HG03342 (cell line): Measurements from ENCODE around the gene KCNQ1.

Experiments used
- ATAC-seq: cut with Tn5 transposase; IDR thresholded peaks from one replicate; pipeline ENCODE4 v1.9.1; 2021; ENCODE audit warnings: mild to moderate bottlenecking, moderate library complexity; ENCODE audit not compliant: unreplicated experiment

KCNQ1 gene

GRCh38 chr11:2797121-2797711 is 352.4 kb downstream of the KCNQ1 start:
- ATAC-seq: no peak

GRCh38 chr11:2797741-2798361 is 353.0 kb downstream of the KCNQ1 start:
- no peak for ATAC-seq

DNA sequence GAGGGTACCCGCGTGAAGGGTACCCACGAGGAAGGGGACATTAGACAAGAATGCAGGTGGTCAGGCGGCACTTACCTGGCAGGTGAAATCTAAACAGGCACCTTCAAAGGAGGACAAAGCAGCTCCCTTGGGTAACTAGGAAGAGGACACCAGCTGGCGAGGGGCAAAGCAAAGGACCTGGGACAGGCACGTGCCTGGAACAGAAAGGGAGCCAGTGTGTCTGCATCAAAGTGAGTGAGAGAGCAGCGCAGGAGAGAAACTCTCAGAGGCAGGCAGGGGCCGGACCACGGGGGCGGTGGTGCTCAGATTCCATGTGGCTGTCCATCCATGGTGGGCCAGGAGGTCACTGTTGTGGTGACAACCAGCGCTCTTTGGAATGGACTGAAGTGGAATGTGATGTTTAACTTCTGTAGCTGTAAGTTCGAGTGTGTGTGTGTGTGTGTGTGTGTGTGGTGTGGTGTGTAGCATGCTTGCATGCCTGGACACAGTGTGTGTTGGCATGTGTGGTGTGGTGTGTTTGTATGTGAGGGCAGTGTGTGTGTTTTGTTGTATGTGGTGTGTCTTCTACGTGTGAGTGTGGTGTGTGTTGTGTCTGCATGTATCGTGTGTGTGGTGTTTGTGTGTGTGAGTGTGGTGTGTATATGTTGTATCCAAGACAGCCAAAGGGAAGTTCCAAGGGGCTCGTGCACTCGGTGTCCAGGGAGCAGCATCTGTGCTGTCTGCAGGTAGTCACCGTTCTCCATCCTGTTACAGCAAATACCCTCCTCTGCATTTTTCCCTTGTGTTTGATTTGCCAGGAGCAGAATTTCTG is 354.3 kb downstream of the KCNQ1 start:
- no peak for ATAC-seq

GRCh38 chr11:2799881-2800654 is 355.3 kb downstream of the KCNQ1 start:
- no peak for ATAC-seq

GRCh38 chr11:2800655-2801531 is 356.1 kb downstream of the KCNQ1 start:
- no peak for ATAC-seq

DNA sequence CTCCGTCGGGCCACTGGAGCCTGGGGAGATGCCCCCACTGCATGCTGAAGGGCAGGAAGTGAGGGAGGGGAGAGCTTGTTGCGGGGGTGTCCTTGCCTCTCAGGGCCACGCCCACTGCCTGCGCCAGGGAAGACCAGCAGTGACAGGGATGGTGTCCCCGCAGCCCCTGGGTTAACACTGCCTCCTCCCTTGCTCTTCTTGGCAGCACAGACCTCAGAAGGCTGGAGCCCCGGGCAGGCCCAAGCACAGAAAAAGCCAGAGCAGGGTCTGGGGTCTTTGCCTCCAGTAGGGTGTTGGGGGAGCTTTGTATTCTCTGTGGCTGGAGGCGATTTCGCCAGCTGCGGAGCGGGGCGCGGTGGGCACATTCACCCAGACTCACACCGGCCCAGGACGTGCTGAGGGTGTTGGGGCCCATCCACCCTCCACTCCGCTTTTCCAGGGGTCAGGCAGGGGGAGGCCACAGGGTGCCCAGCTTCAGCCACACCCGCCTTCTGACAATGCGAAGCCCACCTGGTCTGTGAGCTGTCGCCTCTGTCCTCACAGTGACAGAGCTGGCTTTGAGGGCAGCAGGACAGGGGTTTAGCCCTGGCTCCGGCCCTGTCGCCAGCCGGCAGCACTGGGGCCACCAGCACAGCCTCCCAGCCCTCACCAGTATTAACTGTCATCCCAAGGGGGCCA is 357.0 kb downstream of the KCNQ1 start:
- no peak for ATAC-seq

GRCh38 chr11:2802389-2803185 is 357.8 kb downstream of the KCNQ1 start:
- ATAC-seq: no peak

DNA sequence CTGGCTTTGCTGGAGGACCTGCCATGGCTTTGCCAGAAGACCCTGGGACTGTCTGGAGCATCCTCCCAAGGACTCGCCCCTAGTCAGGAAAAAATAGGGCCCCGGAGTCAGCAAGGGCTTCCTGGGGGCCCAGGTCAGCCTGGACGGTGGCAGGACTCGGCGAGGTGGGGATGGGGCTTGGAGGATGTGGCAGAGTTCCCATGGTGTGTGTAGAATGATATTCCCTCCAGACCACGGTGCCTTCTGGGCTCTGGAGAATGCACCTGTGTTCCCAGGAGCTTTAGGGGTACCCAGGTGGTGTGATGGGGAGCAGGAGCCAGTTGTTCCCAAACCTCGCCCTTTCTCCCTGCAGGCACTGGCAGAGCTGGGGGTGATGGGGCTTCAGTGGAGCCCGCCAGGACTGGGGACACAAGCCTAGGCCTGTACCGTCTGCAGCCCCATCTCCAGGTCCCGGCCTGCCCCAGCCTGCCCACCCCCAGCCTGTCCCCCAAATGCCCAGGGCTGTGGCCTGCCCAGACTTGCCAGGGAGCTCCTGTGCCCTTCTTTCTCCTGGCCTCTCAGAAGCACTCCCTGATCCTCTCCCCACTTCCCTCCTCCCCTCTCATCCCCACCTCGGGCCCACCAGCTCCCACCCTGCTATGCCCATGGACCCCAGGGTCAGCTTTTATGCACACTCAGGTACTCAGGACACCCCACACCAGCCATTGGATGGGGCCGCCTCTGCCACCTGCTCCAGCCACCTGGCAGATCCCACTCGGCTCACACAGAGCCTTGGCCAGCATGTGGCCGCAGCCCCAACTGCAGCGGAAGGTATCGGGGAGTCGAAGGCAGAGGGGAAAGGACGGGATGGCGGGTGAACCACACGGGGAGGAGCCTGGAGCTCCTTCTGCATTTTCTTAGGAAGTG is 358.6 kb downstream of the KCNQ1 start:
- ATAC-seq: no peak

- ATAC-seq: no peak
Observed at GRCh38 chr11:2804189-2804588, 359.4 kb downstream of the KCNQ1 start.

DNA sequence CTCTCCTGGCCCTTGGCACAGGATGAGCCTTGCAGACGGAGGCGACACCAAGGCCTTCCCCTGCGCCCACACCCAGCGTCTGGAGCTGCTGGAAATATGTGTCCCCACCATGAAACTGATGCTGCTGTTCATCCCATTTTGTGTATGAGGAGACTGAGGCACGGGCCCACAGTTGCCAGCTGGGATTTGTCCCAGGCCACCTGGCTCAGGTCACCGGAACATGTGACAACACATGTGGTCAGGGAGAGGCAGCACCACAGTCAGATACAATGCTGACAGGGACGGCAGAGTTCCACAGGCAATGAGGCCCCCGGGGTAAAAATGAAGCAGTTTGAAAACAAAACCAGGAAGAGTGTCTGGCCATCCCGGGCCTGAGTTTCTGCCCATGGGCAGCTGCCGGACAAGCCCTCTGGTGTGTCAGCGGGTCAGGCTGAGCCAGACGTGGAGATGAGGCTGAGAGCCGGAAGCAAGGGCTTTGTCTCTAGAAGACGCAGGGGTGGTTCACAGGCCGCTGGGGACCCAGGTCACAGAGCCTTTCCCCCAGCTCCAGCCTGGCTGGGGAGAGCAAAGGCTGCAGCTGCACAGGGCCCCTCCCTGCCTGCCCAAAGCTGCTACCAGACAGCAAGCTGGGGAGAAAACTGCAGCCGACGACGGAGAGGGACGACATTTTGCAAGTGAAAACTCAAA is 360.0 kb downstream of the KCNQ1 start:
- no peak for ATAC-seq

DNA sequence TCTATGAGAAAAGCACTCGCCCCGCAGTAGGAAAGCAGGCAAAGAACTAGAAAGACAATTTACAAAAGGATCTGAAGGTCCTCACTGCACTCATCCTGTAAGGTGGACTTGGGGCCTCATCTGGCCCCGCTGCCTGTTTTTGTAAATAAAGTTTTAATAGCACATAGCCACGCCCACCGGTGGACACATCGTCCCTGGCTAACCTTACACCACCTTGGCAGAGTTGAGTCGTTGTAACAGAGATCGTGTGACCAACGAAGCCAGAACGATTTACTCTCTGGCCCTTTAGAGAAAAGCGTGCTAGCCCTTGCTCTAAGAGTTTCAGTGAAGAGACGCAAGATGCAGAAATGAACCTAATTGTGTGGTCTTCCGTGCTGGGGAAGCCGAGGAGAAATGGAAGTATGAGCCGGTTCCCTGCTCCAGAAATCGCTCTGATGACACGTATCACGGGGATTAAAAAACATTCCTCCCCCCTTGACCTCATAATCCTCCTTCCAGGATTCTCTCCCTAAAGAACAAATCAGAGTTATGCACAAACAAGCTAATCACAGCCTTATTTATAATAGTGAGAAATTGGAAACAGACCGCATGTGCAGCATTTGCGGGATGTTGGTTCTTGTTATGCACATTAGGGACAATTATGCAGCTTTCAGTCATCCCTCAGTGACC is 360.7 kb downstream of the KCNQ1 start:
- ATAC-seq: no peak

- no peak for ATAC-seq
Observed at GRCh38 chr11:2806351-2807024, 361.7 kb downstream of the KCNQ1 start.

DNA sequence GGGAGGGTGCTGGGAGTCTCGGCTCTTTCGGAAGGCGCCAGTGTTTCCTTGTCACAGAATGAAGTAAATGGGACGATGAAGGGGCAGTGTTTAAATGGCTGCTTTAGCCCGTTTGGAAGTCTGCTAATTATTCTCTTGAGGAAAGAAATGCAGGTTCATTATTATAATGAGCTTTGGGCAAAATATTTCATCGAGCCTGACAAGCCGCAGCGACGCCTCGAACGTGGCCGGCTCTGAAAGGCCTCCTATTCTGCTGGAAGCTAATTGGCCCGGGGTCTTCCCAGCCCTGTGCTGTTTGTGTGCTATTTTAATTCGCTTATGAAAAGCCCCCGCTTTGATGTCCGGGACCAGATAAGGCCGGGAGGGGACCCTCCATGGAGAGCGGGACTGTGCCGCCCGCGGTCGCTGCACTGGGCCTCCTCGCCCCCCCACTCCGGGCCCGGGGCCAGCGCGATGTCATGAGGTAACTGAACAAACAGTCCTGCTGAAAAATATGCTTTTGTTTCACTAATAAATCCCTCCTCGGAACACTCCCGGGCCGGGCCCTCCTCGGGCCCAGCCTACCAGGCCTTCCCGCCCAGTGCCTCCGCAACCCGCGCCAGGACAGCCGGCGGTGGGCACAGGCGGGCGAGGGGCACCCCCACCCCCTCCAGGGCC is 362.3 kb downstream of the KCNQ1 start:
- no peak for ATAC-seq

- no peak for ATAC-seq
Observed at GRCh38 chr11:2807801-2808241, 363.0 kb downstream of the KCNQ1 start.
